HL-60/S4 treated with phorbol 12-myristate 13-acetate at 8.2 ng/mL for 4 days and 3 days (cell line): Measurements from ENCODE around the gene CREBBP.

Experiments used
- in situ Hi-C: fragments of 300-500 bp; cut with MboI; formaldehyde crosslinking; loops from 2 replicates; pipeline ENCODE4 v1.15.0; 2022; ENCODE audit warnings: low sequenced_read_pairs

The CREBBP gene

GRCh38 chr16:3744018-3744417 lies 136.5 kb downstream of the CREBBP start:
- in situ Hi-C loops: no loop called here

GRCh38 chr16:3740934-3741333 lies 139.6 kb downstream of the CREBBP start:
- in situ Hi-C loops: no loop called here

- in situ Hi-C loops: no loop called here
Measured at GRCh38 chr16:3740186-3740585, 140.3 kb downstream of the CREBBP start.

- in situ Hi-C loops: no loop called here
Measured at GRCh38 chr16:3739636-3740035, 140.9 kb downstream of the CREBBP start.

GRCh38 chr16:3738541-3738940 lies 142.0 kb downstream of the CREBBP start:
- in situ Hi-C loops: no loop called here

GRCh38 chr16:3738128-3738527 lies 142.4 kb downstream of the CREBBP start:
- in situ Hi-C loops: no loop called here

GRCh38 chr16:3737181-3737580 lies 143.3 kb downstream of the CREBBP start:
- in situ Hi-C loops: no loop called here

GRCh38 chr16:3736116-3736515 lies 144.4 kb downstream of the CREBBP start:
- in situ Hi-C loops: no loop called here

GRCh38 chr16:3735541-3735940 lies 145.0 kb downstream of the CREBBP start:
- in situ Hi-C loops: no loop called here

- in situ Hi-C loops: no loop called here
Measured at GRCh38 chr16:3734758-3735221, 145.7 kb downstream of the CREBBP start.

- in situ Hi-C loops: no loop called here
Measured at GRCh38 chr16:3734084-3734757, 146.3 kb downstream of the CREBBP start.

- in situ Hi-C loops: no loop called here
Measured at GRCh38 chr16:3732171-3732570, 148.3 kb downstream of the CREBBP start.

- in situ Hi-C loops: no loop called here
Measured at GRCh38 chr16:3731126-3731935, 149.2 kb downstream of the CREBBP start.

- in situ Hi-C loops: no loop called here
Measured at GRCh38 chr16:3730161-3731125, 150.1 kb downstream of the CREBBP start.

GRCh38 chr16:3729161-3730112 lies 151.1 kb downstream of the CREBBP start:
- in situ Hi-C loops: no loop called here

- in situ Hi-C loops: no loop called here
Measured at GRCh38 chr16:3728424-3729160, 151.9 kb downstream of the CREBBP start.

- in situ Hi-C loops: no loop called here
Measured at GRCh38 chr16:3727806-3728381, 152.6 kb downstream of the CREBBP start.

- in situ Hi-C loops: no loop called here
Measured at GRCh38 chr16:3726021-3726687, 154.4 kb downstream of the CREBBP start.
